HTR-8/SVneo (cell line): ENCODE measurements around the gene AFAP1.

Experiments used
- DNase-seq: peaks from one replicate; pipeline ENCODE4 v3.0.0; 2011; ENCODE audit warnings: low spot score, mixed read lengths; ENCODE audit not compliant: insufficient read length
- FAIRE-seq: peaks from 2 replicates; lab custom pipeline; 2011; peaks lifted over from hg19 to GRCh38; lab: Jason Lieb, UNC

AFAP1 gene

GRCh38 chr4:7766086-7766485 lies 173.6 kb downstream of the AFAP1 start:
- FAIRE-seq (no peak), DNase-seq (no peak)

GRCh38 chr4:7765666-7766065 lies 174.0 kb downstream of the AFAP1 start:
- no peak for DNase-seq
- no peak for FAIRE-seq

GRCh38 chr4:7764466-7764865 lies 175.2 kb downstream of the AFAP1 start:
- FAIRE-seq (no peak), DNase-seq (no peak)

DNA sequence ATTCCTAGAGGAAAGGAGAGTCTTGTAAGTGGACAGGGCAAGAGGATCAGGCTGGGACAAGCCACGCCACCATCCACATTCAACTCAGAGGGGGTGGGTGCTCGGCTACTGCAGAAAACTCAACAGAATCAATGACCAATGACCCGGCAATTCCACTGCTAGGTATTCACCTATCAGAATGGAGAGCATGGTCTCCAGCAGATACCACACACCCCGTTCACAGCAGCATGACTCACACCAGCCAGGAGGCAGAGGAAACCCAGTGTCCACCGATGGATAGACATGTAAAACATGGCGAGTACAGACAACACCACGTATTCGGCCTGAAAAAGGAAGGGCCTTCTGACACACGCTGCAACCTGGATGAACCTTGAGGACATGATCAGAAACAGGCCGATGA lies 175.9 kb downstream of the AFAP1 start:
- FAIRE-seq (no peak), DNase-seq (peak; percentile 33)

DNA sequence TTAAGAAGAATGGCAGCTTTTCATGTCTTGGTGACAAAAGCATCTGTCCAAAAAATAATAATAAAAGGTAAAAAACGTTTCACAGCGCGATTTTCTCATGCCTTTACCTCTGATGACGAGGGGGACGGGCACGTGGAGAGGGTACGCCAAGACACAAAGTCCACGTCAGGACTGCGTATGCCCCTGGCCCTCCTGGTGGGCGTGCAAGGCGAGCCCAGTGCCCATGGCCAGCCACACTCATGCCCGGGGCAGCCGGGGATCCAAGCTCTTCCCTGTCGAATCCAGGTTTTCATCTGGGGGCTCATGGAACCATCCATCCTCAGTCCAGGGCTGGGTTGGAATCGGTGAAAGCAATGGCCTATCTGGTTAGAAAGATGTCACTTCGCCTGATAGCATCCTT lies 176.6 kb downstream of the AFAP1 start:
- FAIRE-seq, result no peak
- DNase-seq, result no peak

- no peak for FAIRE-seq
Observed at GRCh38 chr4:7762376-7763030, 177.2 kb downstream of the AFAP1 start.

GRCh38 chr4:7761720-7762119 lies 177.9 kb downstream of the AFAP1 start:
- DNase-seq (peak; percentile 57), FAIRE-seq (no peak)

More at GRCh38 chr4:7762376-7763030, 177.2 kb downstream of the AFAP1 start:
- no peak for DNase-seq

GRCh38 chr4:7761312-7761711 lies 178.3 kb downstream of the AFAP1 start:
- FAIRE-seq (no peak), DNase-seq (no peak)

- no peak for DNase-seq
- FAIRE-seq, result no peak
Observed at GRCh38 chr4:7760706-7761105, 179.0 kb downstream of the AFAP1 start.

GRCh38 chr4:7760228-7760627 lies 179.4 kb downstream of the AFAP1 start:
- DNase-seq (no peak), FAIRE-seq (no peak)

- no peak for FAIRE-seq
- DNase-seq, result no peak
Observed at GRCh38 chr4:7759635-7760034, 180.0 kb downstream of the AFAP1 start.

- FAIRE-seq (no peak), DNase-seq (no peak)
Observed at GRCh38 chr4:7759216-7759615, 180.4 kb downstream of the AFAP1 start.

GRCh38 chr4:7758476-7758875 lies 181.2 kb downstream of the AFAP1 start:
- DNase-seq, result no peak
- no peak for FAIRE-seq

- FAIRE-seq, result no peak
- DNase-seq, result no peak
Observed at GRCh38 chr4:7757501-7758471, 181.9 kb downstream of the AFAP1 start.

DNA sequence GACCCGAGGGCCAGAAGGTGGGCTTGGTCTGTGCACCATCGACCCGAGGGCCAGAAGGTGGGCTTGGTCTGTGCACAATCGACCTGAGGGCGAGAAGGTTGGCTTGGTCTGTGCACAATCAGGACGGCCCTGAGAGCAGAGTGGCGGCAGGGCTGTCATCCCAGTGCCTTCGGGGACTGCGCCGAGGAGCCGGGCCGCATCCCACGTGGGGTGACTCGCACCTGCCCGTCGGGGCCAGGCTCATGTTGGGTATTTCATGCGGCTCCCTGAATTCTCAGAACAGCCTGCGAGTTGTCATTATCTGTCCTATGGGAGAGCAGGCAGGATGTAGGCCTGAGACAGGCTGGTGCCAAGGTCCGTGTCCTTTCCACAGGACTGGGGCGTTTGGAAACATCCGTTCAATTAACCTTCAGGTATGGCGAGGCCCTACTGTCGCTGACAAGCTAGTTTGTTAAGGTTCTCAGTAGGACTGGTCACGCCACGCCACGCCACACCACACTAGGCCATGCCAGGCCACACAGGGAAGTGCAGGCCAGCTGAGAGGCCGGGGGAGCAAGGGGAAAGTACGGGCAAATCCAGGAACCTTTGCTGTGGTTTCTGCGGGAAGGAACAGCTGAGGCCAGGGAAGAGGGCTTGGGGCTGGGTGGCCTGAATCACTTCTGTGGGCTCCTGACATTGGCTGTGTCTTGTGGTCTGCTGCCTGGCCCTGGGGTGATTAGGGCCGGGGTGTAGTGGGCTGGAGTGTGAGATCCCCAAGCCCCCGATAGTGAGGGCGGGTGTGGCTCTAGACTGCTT lies 182.9 kb downstream of the AFAP1 start:
- no peak for FAIRE-seq
- DNase-seq, result no peak

GRCh38 chr4:7756071-7756470 lies 183.6 kb downstream of the AFAP1 start:
- no peak for FAIRE-seq
- DNase-seq, result no peak

DNA sequence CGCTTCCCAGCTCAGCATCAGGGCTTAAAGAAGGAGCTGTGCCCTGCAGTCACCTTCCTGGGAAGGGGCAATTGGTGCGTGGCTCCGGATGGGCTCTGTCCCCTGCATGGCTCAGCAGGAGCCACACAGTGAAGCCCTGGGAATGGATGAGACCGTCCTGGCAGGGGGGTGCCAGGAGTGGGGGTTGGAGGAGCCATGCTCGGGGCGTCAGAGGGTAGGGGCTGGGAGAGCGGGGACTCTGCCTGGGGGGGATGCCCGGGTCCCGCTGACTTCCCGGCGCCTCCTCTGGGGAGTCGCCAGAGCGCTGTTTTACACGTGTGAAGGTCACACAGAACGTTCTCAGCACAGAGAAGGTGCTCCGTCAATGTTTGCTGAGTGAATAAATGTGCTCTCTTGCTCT lies 184.1 kb downstream of the AFAP1 start:
- DNase-seq, result no peak
- FAIRE-seq, result no peak

GRCh38 chr4:7754565-7755262 lies 184.9 kb downstream of the AFAP1 start:
- no peak for FAIRE-seq
- DNase-seq, result no peak

DNA sequence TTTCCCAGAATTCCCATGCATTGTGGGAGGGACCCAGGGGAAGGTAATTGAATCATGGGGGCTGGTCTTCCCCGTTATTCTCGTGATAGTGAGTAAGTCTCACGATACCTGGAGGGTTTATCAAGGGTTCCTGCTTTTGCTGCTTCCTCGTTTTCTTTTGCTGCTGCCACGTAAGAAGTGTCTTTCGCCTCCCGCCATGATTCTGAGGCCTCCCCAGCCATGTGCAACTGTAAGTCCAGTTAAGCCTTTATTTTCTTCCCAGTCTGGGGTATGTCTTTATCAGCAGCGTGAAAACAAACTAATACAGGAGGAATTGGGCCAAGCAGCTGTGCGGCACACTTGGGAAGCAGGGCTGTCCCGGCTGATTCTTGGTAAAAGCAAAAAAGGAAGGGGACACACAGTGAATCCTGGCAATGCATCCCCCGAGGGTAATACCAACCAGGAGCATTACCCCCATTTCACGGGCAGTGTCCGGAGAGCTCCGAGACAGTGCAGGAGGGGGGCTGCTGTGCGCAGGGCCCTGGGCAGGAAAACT lies 185.7 kb downstream of the AFAP1 start:
- no peak for FAIRE-seq
- no peak for DNase-seq

DNA sequence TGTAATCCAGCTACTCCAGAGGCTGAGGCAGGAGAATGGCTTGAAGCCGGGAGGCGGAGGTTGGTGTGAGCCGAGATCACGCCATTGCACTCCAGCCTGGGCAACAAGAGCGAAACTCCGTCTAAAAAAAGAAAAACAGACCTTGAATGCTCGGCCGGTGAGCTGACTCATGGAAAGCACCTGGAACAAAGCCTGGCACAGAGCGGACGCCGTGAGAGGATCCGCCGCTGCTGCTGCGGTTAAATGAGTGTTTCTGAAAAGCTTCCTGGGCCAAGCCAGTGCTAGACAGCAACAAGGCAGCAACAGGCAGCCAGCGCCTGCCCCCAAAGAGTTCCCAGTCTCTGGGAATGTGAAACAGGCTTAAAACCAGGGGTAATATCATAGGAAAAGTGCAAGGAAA lies 186.4 kb downstream of the AFAP1 start:
- no peak for FAIRE-seq
- no peak for DNase-seq
